HUES64 (cell line): Measurements from ENCODE around the gene SMAP2.

Experiments
- H3K27ac ChIP-seq: 2 replicates; pipeline ENCODE4 v1.7.0; 2013; ENCODE audit warnings: low read depth, low read length, inconsistent platforms
- H3K27me3 ChIP-seq: 2 replicates; pipeline ENCODE4 v1.6.1; 2013; ENCODE audit warnings: mild to moderate bottlenecking, low read length; ENCODE audit not compliant: insufficient read depth
- H3K36me3 ChIP-seq: 2 replicates; pipeline ENCODE4 v1.6.1; 2013; ENCODE audit warnings: mild to moderate bottlenecking, low read length; ENCODE audit not compliant: insufficient read depth
- H3K4me1 ChIP-seq: 2 replicates; pipeline ENCODE4 v1.6.1; 2013; ENCODE audit warnings: mild to moderate bottlenecking, low read length, moderate library complexity; ENCODE audit not compliant: insufficient read depth
- H3K4me3 ChIP-seq: 2 replicates; pipeline ENCODE4 v1.5.1; 2013; ENCODE audit warnings: mild to moderate bottlenecking, low read length, moderate library complexity
- H3K9ac ChIP-seq: 2 replicates; pipeline ENCODE4 v1.6.1; 2013; ENCODE audit warnings: mild to moderate bottlenecking, low read depth, low read length
- H3K9me3 ChIP-seq: 2 replicates; pipeline ENCODE4 v1.6.1; 2013; ENCODE audit warnings: low read depth, low read length; ENCODE audit not compliant: insufficient read depth
- WGBS: fragments of 150-250, 120-280 bp; methylation state at CpG from one replicate; pipeline ENCODE4 v1.1.7; 2013; ENCODE audit warnings: missing lambda C conversion rate; 5-methylcytosine and 5-hydroxymethylcytosine counted together

SMAP2 gene

GRCh38 chr1:40351124-40351523 is 22.4 kb upstream of the SMAP2 start:
- Histone ChIP-seq H3K27me3 (no peaks in the 10 kb centered on the region), H3K4me3 (no peak overlapping the region), H3K9ac (no peak overlapping the region), H3K4me1 (no peaks in the 10 kb centered on the region), H3K36me3 (no peaks in the 10 kb centered on the region), H3K9me3 (no peaks in the 10 kb centered on the region), H3K27ac (no peak overlapping the region)
- 91% methylated on average over 2 of the region's 2 CpGs for WGBS

GRCh38 chr1:40352126-40352525 is 21.4 kb upstream of the SMAP2 start:
- H3K27me3 ChIP-seq = no peaks in the 10 kb centered on the region
- WGBS = 90% methylated on average over 3 of the region's 3 CpGs
- H3K36me3 ChIP-seq = no peaks in the 10 kb centered on the region
- H3K27ac ChIP-seq = no peak overlapping the region
- no peak overlapping the region for H3K9ac ChIP-seq
- H3K4me3 ChIP-seq = no peak overlapping the region
- no peaks in the 10 kb centered on the region for H3K9me3 ChIP-seq
- no peaks in the 10 kb centered on the region for H3K4me1 ChIP-seq

- no peak overlapping the region for H3K27ac ChIP-seq
- H3K4me1 ChIP-seq = no peaks in the 10 kb centered on the region
- no peaks in the 10 kb centered on the region for H3K36me3 ChIP-seq
- H3K27me3 ChIP-seq = no peaks in the 10 kb centered on the region
- H3K9ac ChIP-seq = no peak overlapping the region
- WGBS = 92% methylated on average over 3 of the region's 3 CpGs
- H3K4me3 ChIP-seq = no peak overlapping the region
- peaks cover 6% of the 10 kb centered on the region; the same call in 1 of the 2 replicates for H3K9me3 ChIP-seq
These were observed 20.4 kb upstream of the SMAP2 start for GRCh38 chr1:40353082-40353481.

- Histone ChIP-seq H3K27me3 (no peaks in the 10 kb centered on the region), H3K9ac (no peak overlapping the region)
These were observed 15.9 kb upstream of the SMAP2 start for GRCh38 chr1:40357625-40358024.

GRCh38 chr1:40360631-40361030 is 12.9 kb upstream of the SMAP2 start:
- H3K27me3 ChIP-seq = no peaks in the 10 kb centered on the region
- peaks cover 6% of the 10 kb centered on the region; the same call in 1 of the 2 replicates for H3K9me3 ChIP-seq
- no peak overlapping the region for H3K27ac ChIP-seq
- no peak overlapping the region for H3K9ac ChIP-seq
- peaks cover 11% of the 10 kb centered on the region; the same call in 1 of the 2 replicates for H3K4me1 ChIP-seq
- H3K36me3 ChIP-seq = no peaks in the 10 kb centered on the region
- no peak overlapping the region for H3K4me3 ChIP-seq

More at GRCh38 chr1:40357625-40358024, 15.9 kb upstream of the SMAP2 start:
- peaks cover 5% of the 10 kb centered on the region; the same call in 1 of the 2 replicates for H3K4me1 ChIP-seq
- peaks cover 6% of the 10 kb centered on the region; the same call in 1 of the 2 replicates for H3K9me3 ChIP-seq
- H3K4me3 ChIP-seq = no peak overlapping the region
- no peaks in the 10 kb centered on the region for H3K36me3 ChIP-seq
- H3K27ac ChIP-seq = no peak overlapping the region

- Histone ChIP-seq H3K4me1 (peaks cover 11% of the 10 kb centered on the region; the same call in 1 of the 2 replicates), H3K27me3 (no peaks in the 10 kb centered on the region), H3K27ac (no peak overlapping the region), H3K9ac (no peak overlapping the region), H3K9me3 (peaks cover 6% of the 10 kb centered on the region; the same call in 1 of the 2 replicates), H3K4me3 (no peak overlapping the region), H3K36me3 (no peaks in the 10 kb centered on the region)
- WGBS = 100% methylated on average over 1 of the region's 1 CpG
These were observed 12.3 kb upstream of the SMAP2 start for GRCh38 chr1:40361201-40361600.

DNA sequence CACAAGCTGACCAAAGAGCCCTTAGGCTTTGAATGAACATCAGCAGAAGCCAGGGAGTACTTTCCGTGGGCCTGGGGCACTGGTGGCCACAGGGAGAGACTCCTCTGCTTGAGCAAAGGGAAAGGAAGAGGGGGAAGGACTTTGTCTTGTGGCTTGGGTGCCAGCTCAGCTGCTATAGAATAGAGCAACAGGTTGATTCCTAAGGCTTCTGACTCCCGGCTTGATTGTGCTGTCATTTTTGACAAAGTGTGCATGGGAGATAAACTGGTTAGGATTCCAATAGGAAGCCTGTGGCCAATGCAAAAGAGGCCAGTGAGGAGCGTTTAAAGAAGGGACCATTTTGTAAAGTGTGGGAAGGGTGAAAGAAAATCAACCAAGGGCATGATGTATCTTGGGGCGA is 11.9 kb upstream of the SMAP2 start:
- Histone ChIP-seq H3K27me3 (no peaks in the 10 kb centered on the region), H3K36me3 (no peaks in the 10 kb centered on the region), H3K27ac (no peak overlapping the region), H3K9me3 (peaks cover 6% of the 10 kb centered on the region; the same call in 1 of the 2 replicates), H3K9ac (no peak overlapping the region), H3K4me3 (no peak overlapping the region), H3K4me1 (peaks cover 11% of the 10 kb centered on the region; the same call in 1 of the 2 replicates)
- 92% methylated on average over 4 of the region's 4 CpGs for whole genome bisulfite sequencing

DNA sequence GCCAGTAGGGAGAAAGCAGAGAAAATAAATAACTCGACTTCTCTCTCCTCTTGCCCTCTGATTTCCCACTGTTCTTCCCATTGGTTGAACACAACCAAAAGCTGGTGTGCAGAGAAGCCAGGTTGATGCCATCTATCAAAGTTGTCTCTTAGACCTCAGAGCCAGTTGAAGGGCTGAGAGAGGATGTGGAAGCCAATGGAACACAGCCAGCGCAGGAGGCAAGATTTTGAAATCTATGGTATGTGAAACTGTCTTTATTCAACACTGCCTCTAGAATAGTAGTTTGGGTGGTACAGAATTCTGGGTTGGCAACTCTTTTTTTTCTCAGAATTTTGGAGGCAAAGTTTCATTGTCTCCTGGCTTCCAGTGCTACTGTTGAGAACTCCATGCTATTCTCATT is 11.3 kb upstream of the SMAP2 start:
- H3K36me3 ChIP-seq = no peaks in the 10 kb centered on the region
- H3K4me1 ChIP-seq = peaks cover 11% of the 10 kb centered on the region; the same call in 1 of the 2 replicates
- no peaks in the 10 kb centered on the region for H3K27me3 ChIP-seq
- no peak overlapping the region for H3K27ac ChIP-seq
- no peak overlapping the region for H3K4me3 ChIP-seq
- H3K9ac ChIP-seq = no peak overlapping the region
- 92% methylated on average over 2 of the region's 2 CpGs for WGBS
- H3K9me3 ChIP-seq = peaks cover 6% of the 10 kb centered on the region; the same call in 1 of the 2 replicates

GRCh38 chr1:40362699-40363098 is 10.8 kb upstream of the SMAP2 start:
- H3K27me3 ChIP-seq = no peaks in the 10 kb centered on the region
- H3K9ac ChIP-seq = no peak overlapping the region
- WGBS = 72% methylated on average over 2 of the region's 2 CpGs
- H3K36me3 ChIP-seq = no peaks in the 10 kb centered on the region
- H3K27ac ChIP-seq = no peak overlapping the region
- H3K4me3 ChIP-seq = no peak overlapping the region
- peaks cover 3% of the 10 kb centered on the region; the same call in 1 of the 2 replicates for H3K9me3 ChIP-seq
- H3K4me1 ChIP-seq = peaks cover 11% of the 10 kb centered on the region; the same call in 1 of the 2 replicates

- H3K27me3 ChIP-seq = no peaks in the 10 kb centered on the region
- H3K27ac ChIP-seq = no peak overlapping the region
- no peak overlapping the region for H3K4me3 ChIP-seq
- no peak overlapping the region for H3K9ac ChIP-seq
- H3K9me3 ChIP-seq = no peaks in the 10 kb centered on the region
- no peaks in the 10 kb centered on the region for H3K36me3 ChIP-seq
- WGBS = 0% methylated on average over 1 of the region's 2 CpGs
- H3K4me1 ChIP-seq = peaks cover 11% of the 10 kb centered on the region; the same call in 1 of the 2 replicates
These were observed 9.8 kb upstream of the SMAP2 start for GRCh38 chr1:40363721-40364120.

DNA sequence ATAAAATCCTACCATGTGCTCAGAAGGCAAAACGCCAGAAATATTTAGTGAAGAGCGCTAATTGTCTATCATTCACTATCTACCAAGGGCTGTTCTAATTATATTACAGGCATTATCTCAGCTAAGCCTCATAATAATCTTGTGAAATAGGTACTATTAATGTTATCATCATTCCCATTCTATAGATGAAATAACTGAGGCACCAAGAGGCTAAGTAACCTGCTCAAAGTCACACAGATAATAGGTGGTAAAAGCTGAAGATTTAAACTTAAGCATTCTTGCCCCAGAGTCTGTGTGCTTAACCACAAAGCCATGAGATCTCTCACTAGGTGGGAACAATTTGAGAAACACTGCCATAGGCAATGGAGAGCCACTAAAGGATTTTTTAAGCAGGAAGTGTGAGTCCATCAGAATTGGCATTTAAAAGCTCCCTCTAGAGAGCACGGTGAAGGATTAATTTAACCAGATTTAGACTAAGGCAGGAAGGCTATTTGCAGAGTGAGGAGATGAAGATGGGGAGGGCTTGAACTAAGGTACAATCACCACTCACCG is 1.7 kb upstream of the SMAP2 start:
- peaks cover 12% of the 10 kb centered on the region for H3K27me3 ChIP-seq
- WGBS = 86% methylated on average over 4 of the region's 4 CpGs

More for the DNA sequence above, 1.7 kb upstream of the SMAP2 start:
- no peak overlapping the region for H3K4me3 ChIP-seq
- H3K9me3 ChIP-seq = no peaks in the 10 kb centered on the region
- no peaks in the 10 kb centered on the region for H3K36me3 ChIP-seq
- no peak overlapping the region for H3K27ac ChIP-seq
- peaks cover 4% of the 10 kb centered on the region for H3K4me1 ChIP-seq
- no peak overlapping the region for H3K9ac ChIP-seq
